Measurements from ENCODE around the gene GAK.
"Not testable (repeated sequence)": the region's sequence is repeated elsewhere in the genome, so short reads cannot be mapped to it uniquely, and the experiment has no call there.

The GAK gene

GRCh38 chr4:951594-952468 lies 19.7 kb upstream of the GAK start:
- no peak for DNase-seq

- no peak for DNase-seq
Observed at GRCh38 chr4:951186-951585, 19.1 kb upstream of the GAK start.

DNA sequence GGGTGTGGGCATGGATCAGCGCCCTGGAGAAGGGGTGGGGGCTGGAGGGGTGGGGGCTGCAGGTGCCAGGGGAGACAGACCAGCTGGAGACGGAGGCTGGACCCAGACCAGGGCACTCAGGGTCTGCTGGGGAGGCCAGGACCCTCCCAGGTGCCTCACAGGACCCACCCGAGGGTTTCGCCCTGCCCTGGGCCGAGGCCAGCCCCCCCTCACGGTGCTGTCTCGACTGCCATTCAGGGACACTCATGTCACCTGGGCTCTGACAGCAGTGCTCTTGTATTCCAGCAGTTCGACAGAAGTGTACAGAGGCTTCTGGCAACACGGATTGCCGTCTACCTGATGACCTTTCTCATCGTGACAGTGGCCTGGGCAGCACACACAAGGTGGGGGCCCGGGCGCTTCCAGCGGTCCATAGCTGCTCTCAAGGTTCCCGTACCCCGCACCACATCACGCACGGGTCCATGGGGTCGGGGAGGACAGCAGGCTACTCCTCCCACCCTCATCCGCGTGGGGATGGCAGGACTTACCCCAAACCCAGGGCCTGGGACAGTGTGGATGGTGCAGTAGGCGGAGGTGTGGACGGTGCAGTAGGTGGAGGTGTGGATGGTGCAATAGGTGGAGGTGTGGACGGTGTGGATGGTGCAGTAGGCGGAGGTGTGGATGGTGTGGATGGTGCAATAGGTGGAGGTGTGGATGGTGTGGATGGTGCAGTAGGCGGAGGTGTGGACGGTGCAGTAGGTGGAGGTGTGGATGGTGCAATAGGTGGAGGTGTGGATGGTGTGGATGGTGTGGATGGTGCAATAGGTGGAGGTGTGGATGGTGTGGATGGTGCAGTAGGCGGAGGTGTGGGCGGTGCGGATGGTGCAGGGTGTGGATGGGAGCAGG lies 18.3 kb upstream of the GAK start:
- no peak for DNase-seq

DNA sequence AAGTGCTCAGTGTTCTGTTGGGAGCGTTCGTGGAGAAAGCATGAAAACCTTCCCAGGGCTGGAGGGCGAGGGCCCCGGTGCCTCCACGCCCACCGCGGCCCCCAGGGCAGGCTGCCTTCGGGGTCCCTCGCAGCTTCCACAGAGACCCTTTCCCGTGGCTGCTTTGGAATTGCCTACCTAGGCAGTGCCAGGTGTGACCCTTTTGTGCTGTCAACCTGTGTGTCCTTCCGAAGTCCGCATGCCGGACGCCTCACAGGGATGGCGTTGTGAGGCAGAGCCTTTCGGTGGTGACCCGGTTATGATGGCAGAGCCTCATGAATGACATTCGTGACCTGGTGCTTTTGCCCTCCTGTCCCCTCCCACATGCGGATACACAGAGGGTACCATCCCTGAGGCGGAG lies 17.5 kb upstream of the GAK start:
- DNase-seq: no peak

DNA sequence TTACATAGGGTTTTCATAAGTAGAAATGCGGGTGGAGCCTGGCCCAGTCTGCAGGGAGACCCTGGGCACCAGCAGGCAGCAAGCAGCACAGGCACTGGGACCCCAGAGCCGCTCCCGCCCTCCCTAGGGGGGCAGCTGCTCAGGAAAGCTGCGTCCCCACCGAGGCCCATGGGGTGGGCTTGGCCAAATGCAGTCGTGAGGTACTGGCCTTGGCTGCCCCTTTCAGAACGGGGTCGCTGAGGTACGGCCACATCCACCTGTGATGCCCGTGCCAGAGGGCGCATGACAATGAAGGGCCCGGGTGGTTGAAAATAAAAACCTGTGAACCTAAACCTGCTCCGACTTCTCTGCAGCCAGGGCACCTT lies 16.8 kb upstream of the GAK start:
- no peak for DNase-seq

DNA sequence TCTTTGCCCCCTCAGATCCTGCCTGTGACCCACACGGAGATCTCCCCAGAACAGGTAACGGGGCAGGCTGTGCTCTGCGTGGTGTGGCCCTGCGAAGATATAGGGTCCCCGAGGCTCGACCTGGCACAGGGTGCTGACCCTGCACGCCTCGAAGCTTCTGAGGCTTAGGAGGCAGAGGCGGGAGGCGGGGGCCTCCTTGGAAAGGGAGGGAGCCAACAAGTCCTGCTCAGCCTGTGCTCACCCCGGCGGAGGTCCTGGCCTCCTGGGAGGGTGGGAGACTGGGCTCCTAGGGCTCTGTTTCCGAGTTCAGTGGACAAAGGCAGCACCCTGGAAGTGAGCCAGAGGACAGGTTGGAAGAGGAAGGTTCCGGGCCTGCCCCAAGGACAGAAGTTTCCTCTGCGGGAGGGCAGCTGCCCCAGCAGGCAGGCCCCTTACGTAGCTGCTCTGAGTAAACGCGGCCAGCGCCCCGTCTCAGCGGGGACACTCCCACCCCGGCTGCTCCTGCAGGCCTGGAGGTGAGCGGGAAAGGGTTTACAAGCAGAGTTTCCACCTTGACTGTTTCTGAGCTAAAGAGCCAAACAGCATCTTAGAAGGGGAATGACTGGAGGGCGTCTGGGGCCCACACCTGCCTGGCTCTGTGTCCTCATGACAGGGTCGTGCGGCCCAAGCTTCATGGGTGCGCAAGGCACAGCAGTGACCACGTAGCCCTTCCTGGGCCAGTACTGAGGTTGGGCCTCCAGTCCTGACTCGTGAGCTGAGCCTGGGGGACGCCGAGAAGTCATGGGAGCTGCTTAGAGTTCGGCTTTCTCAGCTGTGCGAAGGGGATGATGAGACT lies 16.2 kb upstream of the GAK start:
- DNase-seq: no peak

DNA sequence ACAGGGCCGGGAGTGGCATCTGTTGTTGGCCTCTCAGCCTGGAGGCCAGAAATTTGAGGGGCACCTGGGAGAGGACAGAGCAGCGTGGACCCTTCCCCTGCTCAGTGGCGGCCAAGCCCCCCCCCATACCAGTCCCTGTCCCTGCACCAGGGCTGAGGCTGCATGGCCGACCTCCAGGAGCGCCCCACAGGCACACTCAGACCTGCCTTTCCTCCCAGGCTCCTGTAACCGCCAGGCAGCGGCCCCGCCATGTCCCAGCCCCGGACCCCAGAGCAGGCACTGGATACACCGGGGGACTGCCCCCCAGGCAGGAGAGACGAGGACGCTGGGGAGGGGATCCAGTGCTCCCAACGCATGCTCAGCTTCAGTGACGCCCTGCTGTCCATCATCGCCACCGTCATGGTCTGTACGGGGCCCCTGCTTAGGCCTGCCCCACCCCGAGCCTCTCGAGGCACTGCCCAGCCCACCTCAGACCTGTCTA lies 15.4 kb upstream of the GAK start:
- no peak for DNase-seq

DNA sequence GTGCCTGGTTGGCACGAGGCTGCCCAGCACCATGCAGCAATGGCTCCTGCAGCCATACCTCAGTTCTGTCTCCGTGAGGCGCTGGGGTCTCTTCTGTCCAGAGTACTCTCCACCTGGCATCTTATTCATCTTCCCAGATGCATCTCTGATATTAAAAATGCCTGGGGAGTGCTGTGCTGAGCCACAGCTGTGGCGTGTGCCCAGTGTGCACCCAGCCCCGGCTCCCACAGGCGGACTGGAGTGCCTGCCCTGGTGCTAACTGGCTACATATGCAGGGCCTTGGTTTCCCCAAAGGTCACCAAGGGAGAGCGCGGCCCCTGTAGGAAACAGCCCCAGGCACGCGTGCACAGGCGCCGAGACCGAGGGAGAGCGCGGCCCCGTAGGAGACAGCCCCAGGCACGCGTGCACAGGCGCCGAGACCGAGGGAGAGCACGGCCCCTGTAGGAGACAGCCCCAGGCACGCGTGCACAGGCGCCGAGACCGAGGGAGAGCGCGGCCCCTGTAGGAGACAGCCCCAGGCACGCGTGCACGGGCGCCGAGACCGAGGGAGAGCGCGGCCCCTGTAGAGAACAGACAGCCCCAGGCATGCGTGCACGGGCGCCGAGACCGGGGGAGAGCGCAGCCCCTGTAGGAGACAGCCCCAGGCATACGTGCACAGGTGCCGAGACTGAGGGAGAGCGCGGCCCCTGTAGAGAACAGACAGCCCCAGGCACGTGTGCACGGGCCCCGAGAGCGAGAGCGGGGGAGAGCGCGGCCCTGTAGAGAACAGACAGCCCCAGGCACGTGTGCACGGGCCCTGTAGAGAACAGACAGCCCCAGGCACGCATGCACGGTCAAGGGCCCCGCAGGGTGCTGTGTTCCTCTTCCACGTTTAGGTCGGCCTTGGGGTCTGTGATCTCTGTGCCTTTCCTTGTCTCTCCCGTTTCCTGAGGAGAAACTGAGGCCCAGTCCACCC lies 14.7 kb upstream of the GAK start:
- DNase-seq: no peak

DNA sequence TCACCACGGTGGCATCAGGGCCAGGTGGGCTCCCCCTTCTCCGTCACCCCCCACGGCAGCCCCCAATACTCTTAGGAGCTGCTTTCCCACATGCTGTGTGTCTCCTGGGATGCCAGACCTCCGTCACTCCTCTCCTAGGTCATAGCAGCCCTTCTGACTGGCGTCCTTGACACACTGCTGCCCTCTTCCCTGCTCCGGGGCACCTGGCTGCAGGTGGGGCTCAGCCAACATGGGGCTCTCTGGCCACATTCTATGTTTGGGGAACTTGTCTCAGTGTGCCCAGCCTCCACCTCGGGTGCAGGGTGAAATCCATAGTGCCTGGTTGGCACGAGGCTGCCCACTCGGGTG lies 14.0 kb upstream of the GAK start:
- DNase-seq: no peak

- DNase-seq: no peak
Observed at GRCh38 chr4:945274-946102, 13.4 kb upstream of the GAK start.

GRCh38 chr4:939508-939907 lies 7.4 kb upstream of the GAK start:
- DNase-seq: not testable (repeated sequence)

DNA sequence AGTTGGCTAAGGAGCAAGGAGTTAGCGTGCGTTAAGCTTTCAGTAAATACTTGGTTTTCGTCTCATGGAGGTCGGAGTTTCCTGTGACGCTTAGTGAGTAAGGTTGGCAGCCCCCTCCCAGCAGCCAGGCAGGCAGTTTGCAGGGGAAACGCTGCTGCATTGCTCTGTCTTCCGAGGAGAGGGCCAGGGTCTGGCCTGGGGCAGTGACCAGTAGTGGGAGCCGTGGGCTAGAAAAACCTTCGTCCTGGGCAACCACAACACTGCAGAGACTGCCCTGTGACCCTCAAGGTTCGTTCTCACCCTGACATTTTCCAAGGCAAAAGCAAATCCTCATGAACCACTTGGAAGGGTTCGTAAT lies 576 bp upstream of the GAK start:
- DNase-seq: no peak

DNA sequence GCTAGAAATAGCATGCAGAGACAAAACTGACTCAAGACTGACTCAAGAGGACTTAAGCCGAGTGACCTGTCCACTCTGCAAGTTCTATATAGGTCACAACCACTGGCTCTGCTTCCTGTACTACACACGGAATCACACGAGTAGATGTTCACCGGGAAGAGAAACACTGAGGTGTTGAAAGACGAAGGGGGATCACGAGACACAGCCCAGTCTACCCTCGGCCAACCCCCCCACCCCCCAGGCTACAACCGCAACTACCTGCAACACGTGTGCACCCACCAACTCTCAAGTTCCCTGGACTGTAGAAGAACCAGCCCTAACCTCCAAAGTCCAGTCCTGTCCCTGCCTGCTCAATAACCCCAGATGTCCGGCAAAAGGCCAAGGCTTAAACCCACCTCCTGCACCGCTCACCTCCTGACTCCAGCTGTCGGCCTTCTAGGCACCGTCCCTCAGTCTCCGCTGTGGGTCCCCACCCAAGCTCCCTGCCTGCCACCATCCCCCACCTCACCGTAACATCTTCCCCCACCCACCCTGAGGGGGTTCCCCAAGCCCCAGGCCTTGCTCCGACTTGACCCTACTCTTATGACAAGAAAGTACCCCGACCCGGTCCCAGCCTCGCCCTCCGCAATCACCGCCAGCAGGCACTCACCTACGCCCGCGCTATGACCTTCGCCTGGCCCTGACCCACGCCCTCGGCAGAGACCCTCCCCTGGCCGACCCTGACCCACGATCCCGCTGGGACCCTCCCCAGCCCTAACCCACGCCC lies 739 bp downstream of the GAK start:
- no peak for DNase-seq

DNA sequence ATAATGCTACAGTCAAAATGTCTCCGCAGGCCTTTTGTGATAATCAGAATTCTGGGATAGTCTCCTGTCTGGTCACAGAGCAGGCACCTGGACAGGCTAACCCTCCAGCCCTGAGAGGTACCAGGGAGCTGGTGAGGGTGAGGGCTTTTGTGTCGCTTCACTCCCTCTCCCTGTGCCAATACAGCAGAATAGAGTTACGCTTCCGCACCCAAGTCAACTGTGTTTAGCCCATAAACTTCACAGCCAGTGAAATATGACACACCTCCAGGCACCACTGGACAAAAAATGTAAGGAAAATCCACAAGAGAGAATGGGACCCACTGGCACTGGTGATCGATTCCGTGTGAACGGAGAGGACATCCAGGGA lies 1.3 kb downstream of the GAK start:
- no peak for DNase-seq

DNA sequence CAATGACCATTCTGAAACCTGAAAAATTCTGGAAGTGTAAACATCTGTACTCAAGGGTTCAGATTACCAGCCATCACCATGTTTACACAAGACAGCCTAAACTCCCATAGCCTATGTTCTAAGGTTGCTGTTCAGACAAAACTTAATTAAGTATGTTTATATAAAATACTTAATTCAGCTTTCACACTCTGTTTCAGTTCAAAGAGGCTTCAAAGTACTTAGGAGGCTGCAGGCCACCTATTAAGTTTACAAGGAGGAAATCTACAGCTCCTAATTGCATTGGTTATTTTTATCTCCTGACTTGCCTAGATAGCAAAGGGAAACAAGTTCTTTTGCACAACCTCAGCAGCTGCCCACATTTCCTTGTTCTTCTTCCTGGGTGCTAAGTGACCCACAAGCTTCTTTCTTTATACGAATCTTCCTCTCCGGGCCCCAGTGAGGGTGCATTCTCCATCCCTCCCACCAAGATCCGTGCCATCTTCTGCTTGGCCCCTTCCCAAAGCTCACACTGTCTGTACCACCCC lies 2.0 kb downstream of the GAK start:
- DNase-seq: no peak

DNA sequence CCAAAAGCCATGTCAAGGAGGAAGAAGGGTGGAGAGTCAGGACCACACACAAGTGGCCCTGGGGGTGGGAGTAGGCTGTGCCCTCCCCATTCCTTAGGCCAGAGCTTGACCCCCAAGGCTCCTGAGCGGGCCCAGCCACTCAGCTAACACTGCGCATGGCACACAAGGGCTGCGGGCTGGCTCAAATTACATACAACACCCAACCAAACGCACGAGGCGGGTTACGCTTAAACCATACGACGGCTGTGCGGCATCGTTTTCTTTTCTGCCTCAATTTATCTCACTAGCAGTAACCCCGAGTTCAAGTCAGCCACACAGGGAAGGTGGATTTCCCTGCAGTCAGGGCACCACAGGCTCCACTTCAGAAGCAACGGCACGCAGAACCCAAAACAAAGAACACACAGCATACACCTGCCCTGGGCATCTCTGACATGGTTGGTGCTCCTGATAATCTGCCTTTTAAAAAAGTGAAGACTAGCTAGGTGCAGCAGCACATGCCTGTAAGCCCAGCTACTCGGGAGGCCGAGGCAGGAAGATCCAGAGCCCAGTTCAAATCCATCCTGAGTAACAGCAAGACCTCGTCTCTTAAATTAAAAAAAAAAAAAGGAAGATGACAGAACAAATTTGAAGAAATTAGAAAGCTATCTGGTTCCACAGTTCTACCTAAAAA lies 2.9 kb downstream of the GAK start:
- no peak for DNase-seq

GRCh38 chr4:927566-927965 lies 4.5 kb downstream of the GAK start:
- DNase-seq: not testable (repeated sequence)

GRCh38 chr4:926538-926937 lies 5.6 kb downstream of the GAK start:
- no peak for DNase-seq

DNA sequence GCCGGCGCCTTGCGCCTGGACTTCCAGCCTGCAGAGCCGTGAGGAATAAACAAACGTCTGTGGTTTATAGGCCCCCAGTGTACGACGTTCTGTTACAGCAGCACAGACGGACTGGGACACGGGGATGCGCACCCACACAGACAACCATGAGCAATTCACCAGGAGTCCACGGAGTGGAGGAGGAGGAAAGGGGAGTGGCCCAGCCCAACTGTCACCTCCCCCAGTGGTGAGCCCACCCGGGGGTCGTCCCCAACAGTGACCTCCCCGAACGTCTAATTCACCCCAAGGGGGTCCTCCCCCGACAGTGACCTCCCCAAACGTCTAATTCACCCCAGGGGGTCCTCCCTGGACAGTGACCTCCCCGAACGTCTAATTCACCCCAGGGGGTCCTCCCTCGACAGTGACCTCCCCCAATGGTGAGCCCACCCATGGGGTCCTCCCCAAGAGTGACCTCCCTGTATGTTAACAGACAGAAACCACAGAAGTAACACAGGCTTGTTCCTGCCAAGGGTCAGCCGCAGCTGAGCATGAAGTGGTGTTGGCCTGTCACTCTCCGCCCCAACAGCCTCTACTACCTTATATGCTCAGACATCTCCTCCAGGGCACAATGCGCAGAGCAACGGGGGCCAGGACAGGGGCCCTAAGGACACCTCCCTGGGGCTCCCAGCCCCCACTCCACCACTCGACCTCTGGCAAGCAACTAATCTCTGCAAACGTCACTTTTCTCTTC lies 6.2 kb downstream of the GAK start:
- DNase-seq: no peak

Data from activated CD4-positive, alpha-beta T cell treated with anti-CD3 and anti-CD28 coated beads for 1 hour (primary cell).